GM18873 (cell line): Measurements from ENCODE around the gene IMPG1.
"Not testable (repeated sequence)": the region's sequence is repeated elsewhere in the genome, so short reads cannot be mapped to it uniquely, and the experiment has no call there.

Experiments used
- ATAC-seq: cut with Tn5 transposase; IDR thresholded peaks from one replicate; pipeline ENCODE4 v1.9.1; 2021; ENCODE audit warnings: mild to moderate bottlenecking, moderate library complexity, moderate number of reproducible peaks; ENCODE audit not compliant: unreplicated experiment, low FRiP score

The IMPG1 gene

GRCh38 chr6:75963569-75963968, 108.9 kb downstream of the IMPG1 start:
- no peak for ATAC-seq

DNA sequence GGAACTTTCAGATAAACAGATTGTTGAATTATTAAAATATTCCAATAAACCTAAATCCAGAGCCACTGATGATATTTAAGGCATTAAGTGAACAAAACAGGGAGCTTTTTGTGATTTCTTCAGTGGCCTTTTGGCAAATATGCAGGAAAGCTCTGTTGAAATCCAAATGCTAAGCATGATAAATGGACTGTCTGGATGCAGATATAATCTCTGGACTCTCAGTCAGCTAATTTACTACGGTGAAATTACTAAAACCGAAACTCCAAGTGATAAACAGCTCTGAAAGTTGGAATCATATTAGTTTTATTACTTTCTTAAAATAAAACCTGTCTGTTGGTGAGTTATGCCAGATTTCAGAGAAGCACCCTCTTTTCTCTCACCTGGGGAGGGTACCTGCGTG, 120.3 kb downstream of the IMPG1 start:
- ATAC-seq = no peak

- ATAC-seq = no peak
Observed at GRCh38 chr6:75947935-75948334, 124.5 kb downstream of the IMPG1 start.

GRCh38 chr6:75946146-75946831, 126.2 kb downstream of the IMPG1 start:
- peak; percentile 51 for ATAC-seq

- no peak for ATAC-seq
Observed at GRCh38 chr6:75943381-75943780, 129.1 kb downstream of the IMPG1 start.

DNA sequence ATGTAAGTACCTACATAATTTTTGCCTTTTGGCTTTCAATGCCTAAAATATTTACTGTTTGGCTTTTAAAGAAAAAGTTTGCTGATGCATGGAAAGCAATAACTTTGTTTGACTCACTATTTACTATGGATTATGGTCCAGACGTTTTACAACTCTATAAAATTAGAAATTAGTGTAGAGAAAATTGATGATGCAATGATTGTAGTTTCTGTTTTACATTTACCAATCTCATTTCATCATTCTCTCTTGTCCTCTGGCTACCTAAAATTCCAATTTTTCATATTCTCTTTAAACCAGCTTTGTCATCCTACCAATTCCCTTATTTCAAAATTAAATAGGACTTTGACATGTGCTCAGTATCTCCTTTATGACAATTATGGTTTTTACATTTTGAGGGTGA, 131.0 kb downstream of the IMPG1 start:
- ATAC-seq = no peak

- no peak for ATAC-seq
Observed at GRCh38 chr6:75940564-75940963, 131.9 kb downstream of the IMPG1 start.

- ATAC-seq = no peak
Observed at GRCh38 chr6:75937846-75938245, 134.6 kb downstream of the IMPG1 start.

- no peak for ATAC-seq
Observed at GRCh38 chr6:75936682-75937081, 135.8 kb downstream of the IMPG1 start.

DNA sequence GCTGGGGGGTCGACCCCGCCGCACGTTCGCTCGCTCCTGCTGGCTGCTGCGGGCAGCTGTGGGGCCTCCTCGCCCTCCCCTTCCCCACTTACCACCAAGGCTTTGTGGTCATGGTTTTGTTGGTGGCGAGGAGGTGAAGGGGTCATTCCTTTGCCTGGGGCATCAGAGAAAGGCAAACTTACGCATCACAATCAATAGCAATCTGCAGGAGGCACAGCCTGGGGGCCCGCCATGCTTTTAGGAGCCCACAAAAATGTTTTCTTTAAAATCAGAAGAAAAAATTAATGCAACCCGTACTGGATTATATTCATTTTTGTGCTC, 137.0 kb downstream of the IMPG1 start:
- no peak for ATAC-seq

DNA sequence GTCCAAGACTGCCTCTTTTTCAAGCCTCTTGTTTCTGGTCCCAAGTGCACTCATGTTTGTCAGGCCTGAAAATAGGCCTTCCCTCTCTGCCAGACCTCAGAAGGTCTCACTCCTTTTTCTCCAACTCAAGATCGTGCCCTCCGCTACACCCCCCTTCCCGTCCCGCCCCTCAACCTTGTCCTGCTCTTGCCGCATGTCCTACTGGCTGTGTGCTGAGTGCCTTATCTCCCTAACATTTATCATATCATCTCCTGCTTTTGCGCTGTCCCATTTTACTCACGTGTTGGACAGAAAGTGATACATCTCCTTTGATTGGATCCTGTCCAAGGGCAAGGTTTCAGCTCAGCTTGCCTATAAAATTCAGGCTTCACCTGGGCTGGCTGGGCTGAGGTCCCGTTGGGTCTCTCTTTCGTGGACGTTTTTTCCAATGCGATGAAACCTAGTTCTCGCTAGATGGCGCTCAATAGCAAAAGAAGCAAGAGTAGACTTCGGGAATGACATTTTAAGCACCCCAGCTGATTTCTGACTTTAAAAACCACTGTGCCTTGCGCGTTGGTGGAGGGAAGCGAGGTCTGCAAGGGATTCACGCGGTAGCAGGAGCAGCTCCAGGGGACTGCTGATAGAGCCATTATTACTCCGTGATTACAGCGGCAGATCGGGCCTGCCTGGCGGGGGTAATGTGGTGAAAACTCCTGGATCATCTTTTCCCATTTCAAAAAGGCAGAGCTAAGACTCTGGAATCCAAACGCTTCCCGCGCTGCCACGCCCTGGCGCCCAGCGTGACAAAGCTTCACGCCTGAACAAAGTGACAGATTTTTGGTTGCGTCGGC, 137.6 kb downstream of the IMPG1 start:
- peak; percentile 74 for ATAC-seq

DNA sequence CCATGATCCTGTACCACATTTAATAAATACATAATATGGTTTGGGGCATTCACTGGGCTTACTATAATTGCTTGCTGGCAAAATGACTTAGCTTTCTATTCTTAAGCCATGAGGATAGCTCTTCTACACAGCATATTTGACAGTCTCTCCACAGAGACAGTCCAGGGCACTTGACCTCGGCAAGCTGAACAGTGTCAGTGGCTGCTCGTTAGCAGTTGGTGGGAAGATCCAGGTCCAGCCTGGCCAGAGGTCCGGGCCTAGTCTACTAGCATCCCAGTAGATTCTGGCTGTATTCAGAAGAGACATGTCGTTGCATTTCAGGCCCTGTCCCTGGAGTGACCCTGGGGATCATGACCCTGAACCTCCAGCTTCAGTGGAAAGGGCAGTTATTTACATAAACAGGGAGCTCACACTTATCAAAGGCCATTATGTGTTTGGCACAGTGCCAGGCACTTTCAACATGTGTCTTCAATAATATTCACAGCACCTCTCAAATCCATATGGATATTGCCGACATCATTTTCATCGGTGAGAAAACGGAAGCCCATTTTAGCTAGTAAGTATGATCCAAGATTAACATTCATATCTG, 139.0 kb downstream of the IMPG1 start:
- no peak for ATAC-seq

DNA sequence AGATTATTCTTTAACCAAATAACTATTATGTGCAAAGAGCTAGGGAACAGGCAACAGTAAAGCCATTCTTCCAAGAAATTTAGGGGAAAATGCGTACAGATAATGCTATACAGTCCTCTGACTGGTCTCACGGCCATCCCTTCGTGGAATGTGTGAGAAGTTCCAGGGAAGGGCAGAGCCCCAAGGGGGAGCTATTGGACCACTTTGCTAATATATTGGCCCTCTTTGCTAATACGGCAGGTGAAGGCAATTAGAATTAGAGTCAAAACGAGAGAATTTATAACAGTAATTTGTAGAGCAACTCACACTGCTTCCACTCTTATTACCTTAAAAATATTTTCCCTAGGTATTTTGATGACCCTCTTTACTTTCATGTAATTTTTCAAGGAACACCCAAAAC, 140.4 kb downstream of the IMPG1 start:
- no peak for ATAC-seq

- no peak for ATAC-seq
Observed at GRCh38 chr6:75931011-75931680, 141.3 kb downstream of the IMPG1 start.

DNA sequence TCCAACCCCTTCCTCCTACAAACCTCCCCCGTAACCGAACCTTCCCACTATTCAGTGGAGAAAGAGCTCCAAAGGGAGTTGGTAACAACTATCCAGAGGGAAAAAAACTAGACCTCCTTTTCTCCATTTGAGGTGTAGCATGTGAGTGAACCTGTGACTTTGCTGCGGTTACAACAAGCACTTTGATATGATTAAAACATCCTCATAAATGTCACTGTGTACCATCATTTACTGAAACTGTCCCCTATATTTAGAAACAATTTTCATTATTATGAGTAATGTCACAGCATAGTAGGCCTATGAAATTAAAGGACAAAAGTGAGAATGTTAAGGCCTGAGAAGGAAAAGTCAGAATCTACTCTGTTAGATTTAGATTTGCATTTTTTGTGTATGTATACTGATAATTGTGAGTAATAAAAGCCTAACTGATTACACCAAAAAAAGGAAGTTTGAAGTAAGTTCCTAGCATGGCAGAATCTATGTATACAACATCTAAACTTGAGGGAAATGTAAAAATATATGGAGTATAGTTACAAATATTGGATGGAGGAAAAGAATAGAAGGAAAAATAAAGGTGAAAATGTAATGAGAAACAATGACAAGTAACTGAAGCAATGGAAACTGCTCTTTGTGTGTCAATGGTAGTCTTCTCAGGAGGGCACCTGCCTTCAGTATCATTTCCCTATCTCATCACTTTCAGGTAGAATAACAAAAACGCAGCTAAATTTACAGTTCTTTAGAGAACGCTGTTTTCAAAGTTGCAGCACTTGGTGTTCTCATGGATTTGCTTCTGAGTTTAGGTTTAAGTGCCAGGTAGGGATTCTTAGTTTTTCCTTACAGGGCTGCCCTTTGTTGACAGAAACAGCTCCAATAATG, 145.9 kb downstream of the IMPG1 start:
- no peak for ATAC-seq

DNA sequence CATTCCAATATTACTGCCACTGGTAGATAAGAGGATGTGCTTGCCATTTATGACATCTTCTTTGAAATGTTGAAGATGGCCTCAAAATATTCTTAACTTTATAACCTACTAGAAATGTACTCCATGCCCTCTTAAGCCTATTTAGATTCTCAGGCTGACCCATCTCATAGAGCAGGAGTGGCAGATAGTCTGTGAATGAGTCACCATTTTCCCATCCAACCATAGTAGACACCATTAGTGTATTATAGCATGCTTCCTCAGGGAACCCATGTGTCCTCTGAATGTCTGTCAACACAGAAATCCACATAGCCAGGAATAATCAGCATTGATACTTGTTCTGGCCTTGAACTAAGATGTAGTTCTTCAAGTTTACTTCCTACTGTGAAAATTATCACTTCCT, 150.2 kb downstream of the IMPG1 start:
- no peak for ATAC-seq

DNA sequence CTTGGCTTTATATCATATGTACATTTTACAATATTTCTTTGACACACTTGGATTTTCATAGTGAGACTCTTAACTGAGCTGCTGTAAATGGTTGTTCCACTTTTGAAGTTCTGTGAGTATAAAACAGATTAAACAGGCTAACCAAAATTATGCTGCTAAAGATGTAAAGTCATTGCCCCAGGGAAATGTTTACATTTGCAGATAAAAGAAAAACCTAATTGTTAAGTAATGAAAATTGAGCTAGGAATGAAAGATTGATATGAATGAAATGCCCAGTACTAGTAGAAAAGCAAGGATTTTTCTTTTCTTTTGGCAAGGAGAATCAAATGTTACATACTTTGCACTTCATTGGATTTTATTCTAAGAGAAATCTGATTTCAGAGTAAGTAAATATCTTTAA, 159.4 kb downstream of the IMPG1 start:
- no peak for ATAC-seq

- no peak for ATAC-seq
Observed at GRCh38 chr6:75907444-75907843, 165.0 kb downstream of the IMPG1 start.

- ATAC-seq = no peak
Observed at GRCh38 chr6:75906871-75907270, 165.6 kb downstream of the IMPG1 start.

- ATAC-seq = not testable (repeated sequence)
Observed at GRCh38 chr6:75905129-75905528, 167.3 kb downstream of the IMPG1 start.
